Esophagus squamous epithelium (tissue), 4 donors: ENCODE measurements around the gene FAM53B.

Experiments
- CTCF ChIP-seq, 6 experiments: fragments of 450-650 bp in 4 of 6; fragments of 200-600 bp in 2 of 6; sonication (generic) in 2 of 6; IDR thresholded peaks; one replicate each; pipeline ENCODE4 v1.5.1; 2016 to 2019; ENCODE audit warnings: antibody characterized with exemption in 6 of 6, mild to moderate bottlenecking in 4 of 6, moderate library complexity in 4 of 6
- POLR2A ChIP-seq, 4 donors: fragments of 450-650 bp; IDR thresholded peaks; one replicate each; pipeline ENCODE4 v1.6.1; 2017; ENCODE audit warnings: antibody characterized with exemption in 4 of 4, mild to moderate bottlenecking in 4 of 4, moderate library complexity in 3 of 4

- TF ChIP-seq CTCF (IDR thresholded peaks at IDR 0.05) (no peak), POLR2A (IDR thresholded peaks at IDR 0.05) (no peak)
Measured at GRCh38 chr10:124619802-124620490, 124.2 kb downstream of the FAM53B start.
